Vagina (tissue), 2 donors: ENCODE data around the gene REXO5.

ENCODE experiments used
- CTCF ChIP-seq, 3 experiments: fragments of 450-650 bp in 2 of 3; fragments of 200-600 bp in 1 of 3; sonication (generic) in 1 of 3; IDR thresholded peaks; one replicate each; pipeline ENCODE4 v1.5.1; 2017 to 2019; ENCODE audit warnings: antibody characterized with exemption in 3 of 3, mild to moderate bottlenecking in 2 of 3, moderate library complexity in 2 of 3
- POLR2A ChIP-seq, 2 donors: fragments of 450-650 bp; IDR thresholded peaks; one replicate each; pipeline ENCODE4 v1.6.1; 2017; ENCODE audit warnings: antibody characterized with exemption in 2 of 2, mild to moderate bottlenecking in 2 of 2, moderate library complexity in 2 of 2
- POLR2AphosphoS5 ChIP-seq, 2 donors: sonication (generic); formaldehyde crosslinking; IDR thresholded peaks; one replicate each; pipeline ENCODE4 v1.9.0; 2017; ENCODE audit warnings: antibody characterized with exemption in 2 of 2, mild to moderate bottlenecking in 2 of 2, low read depth in 1 of 2; ENCODE audit not compliant: insufficient read depth in 1 of 2

GRCh38 chr16:20878682-20879147, 72.4 kb downstream of the REXO5 start:
- TF ChIP-seq CTCF (IDR thresholded peaks at IDR 0.05) (no peak), POLR2AphosphoS5 (IDR thresholded peaks at IDR 0.05; ENCODE audit: insufficient read depth in 1 of 2, low read depth in 1 of 2) (no peak), POLR2A (IDR thresholded peaks at IDR 0.05) (no peak)
